NCI-H748 (cell line): Measurements from ENCODE around the gene SEM1.
"Not testable (repeated sequence)": the region's sequence is repeated elsewhere in the genome, so short reads cannot be mapped to it uniquely, and the experiment has no call there.

Experiments used
- DNase-seq: peaks from one replicate; lab custom pipeline; 2025; ENCODE audit not compliant: unreplicated experiment; lab: John Stamatoyannopoulos, UW

The SEM1 gene

DNA sequence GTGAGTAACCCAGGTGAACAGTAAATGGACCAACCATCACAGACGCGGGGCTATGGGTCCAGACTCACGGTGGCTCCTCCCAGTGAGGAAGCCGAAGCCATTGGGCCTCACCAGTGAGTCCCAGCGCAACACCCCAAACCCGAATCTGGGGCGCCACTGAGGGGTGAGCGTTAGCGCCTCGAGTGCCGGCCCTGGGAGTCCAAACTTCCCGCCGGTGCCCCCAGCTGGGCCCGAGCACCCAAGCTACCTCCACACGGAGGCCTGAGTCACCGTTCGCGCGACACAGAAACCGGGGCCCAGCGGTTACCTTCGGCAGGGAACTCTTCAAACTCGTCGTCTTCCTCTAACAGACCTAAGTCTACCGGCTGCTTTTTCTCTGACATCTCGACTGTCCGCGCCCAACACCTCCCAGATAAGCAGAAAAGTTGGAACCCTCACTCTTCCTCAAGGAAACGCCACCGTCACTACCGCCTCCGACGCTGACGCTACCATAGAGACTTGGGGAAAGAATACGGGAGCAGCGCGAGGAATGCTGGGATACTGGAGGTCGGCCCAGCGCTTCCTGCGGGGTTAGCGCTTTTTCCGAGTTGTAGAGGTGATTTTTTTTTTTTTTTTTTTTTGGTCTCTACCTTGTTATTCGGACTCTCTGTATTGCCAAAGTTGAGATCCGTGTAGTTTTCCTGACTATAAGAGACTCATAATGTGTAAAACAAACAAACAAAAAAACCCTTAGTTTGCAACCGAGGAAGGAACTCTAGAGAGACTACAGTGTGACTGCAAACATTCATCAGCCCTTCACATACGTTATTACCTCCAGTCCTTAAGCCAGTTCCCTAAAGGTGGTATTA, at the start of gene SEM1:
SEM1 (minus strand) TSS at position 466 of the 848 bp plus-strand sequence; CDS start at position 383, 83 bp downstream.
- peak; percentile 92 for DNase-seq

- DNase-seq, result not testable (repeated sequence)
Measured at GRCh38 chr7:96757880-96758279, 48.2 kb upstream of the SEM1 start.

GRCh38 chr7:96747418-96747940, 37.8 kb upstream of the SEM1 start:
- no peak for DNase-seq

DNA sequence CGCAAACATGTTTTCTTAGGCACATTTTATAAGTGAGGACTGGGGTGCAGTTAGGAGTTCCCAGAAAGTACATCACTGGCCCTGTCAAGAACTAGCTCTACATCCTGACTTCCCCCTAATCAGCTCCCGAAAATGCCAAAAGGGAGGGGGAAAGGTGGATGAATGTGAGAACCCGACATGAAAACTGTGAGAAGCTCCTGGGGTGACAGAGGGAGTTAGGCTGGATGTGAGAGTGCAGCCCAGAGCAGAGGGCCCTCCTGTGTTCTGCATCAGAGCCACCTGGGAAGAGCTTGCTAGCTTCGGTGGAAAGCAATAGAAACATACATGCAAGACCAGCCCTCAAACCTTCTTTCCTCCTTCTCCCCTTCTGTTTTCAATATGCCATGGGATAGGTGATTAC, 30.5 kb upstream of the SEM1 start:
- no peak for DNase-seq

DNA sequence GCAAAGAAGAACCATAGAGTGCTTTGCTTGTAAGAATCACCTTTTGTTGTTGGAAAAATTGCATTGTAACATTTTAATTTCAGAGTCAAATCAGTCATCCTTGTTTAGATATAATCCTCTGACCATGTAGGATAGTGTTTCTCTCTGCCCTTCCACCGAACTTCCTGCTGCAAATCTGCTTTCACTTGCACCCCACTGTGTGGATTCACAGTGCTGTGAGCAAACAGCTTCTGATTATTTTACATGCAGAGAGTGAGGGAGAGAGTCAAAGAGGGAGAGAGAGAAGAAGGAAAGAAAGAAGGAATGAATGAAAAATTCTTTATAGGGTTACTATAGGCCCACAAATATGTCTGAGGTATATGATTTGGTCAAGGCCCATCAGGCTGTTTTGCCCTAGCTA, 30.0 kb upstream of the SEM1 start:
- DNase-seq, result peak; percentile 75

- DNase-seq, result peak; percentile 19
Measured at GRCh38 chr7:96739167-96739566, 29.5 kb upstream of the SEM1 start.

DNA sequence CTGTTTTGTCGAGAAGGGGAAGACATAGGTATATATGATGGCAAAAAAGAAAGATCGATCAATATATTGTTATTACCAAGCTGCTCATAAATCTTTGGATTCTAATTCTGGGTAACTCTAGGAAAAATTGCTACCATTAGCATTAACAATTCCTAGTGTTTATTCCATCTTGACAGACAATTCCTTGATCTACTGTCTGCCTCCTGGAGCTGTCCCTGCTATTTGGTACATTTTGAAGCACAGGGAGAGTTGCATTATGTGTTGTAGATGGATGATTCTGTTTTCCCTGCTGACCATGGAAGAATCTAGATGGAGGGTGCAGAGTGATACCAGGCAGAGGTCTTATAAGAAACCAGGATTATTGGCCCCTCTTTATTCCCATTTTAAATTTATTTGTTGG, 29.1 kb upstream of the SEM1 start:
- no peak for DNase-seq

- peak; percentile 11 for DNase-seq
Measured at GRCh38 chr7:96737545-96738050, 28.0 kb upstream of the SEM1 start.

DNA sequence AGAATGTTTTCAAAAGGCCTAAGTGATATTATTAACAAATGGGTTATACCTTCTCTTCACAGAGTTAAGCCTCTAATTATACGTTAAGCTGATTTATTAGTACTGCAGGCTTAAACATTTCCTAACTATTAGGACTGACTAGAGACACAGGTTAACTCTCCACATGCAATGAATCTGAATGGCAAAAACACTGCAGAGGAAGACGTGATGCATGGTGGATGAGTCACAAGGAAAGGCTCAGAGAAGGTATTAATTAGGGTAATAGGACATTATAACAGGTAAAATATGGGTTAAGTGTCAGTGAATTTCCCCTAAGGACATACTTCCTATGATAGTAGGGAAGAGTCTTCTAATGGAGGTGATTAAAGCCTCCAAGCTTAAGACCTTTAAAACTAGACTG, 24.7 kb upstream of the SEM1 start:
- no peak for DNase-seq

- no peak for DNase-seq
Measured at GRCh38 chr7:96729820-96730219, 20.2 kb upstream of the SEM1 start.

GRCh38 chr7:96728139-96728538, 18.5 kb upstream of the SEM1 start:
- DNase-seq, result no peak

GRCh38 chr7:96727534-96728088, 18.0 kb upstream of the SEM1 start:
- no peak for DNase-seq

- no peak for DNase-seq
Measured at GRCh38 chr7:96723622-96724021, 14.0 kb upstream of the SEM1 start.

- DNase-seq, result not testable (repeated sequence)
Measured at GRCh38 chr7:96722928-96723327, 13.3 kb upstream of the SEM1 start.

DNA sequence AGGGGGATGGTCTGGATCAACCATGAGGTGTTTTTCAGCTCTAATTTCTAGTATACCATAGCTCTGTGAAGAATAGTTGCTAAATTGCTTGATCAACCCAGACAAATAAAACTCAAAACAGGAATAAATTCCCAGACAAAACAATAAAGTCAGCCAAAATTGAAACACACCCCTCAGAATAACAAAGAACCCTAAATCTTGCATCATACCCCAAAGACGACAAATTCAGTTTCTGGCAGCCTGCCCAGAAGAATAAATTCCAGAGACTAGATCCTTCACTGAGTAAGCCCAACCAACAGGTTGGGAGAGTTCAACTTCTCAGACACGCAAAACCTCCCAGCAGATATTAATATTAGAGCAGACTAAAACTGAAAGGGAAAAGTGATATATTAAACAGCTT, 11.2 kb upstream of the SEM1 start:
- peak; percentile 19 for DNase-seq

DNA sequence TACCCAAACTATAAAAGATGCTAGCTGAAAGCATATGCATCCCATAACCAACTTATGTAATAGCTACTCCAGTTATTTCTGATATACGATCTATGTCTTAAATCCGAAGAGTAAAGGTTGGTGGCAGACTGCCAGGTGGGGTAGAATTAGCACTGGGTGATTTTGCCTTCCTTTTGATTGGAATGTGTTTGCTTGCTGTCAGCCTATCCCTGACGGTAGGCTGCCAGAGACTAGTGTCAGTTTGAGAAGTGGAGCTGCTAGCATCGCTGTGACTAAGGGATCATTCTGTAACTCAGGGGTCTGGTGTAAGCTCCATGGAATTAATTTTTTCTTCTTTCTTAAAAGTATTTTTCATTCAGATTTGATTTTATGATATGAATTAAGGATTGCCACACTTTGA, 9.5 kb upstream of the SEM1 start:
- DNase-seq, result peak; percentile 76

GRCh38 chr7:96718107-96719003, 8.7 kb upstream of the SEM1 start:
- DNase-seq, result peak; percentile 10

- no peak for DNase-seq
Measured at GRCh38 chr7:96713037-96713436, 3.4 kb upstream of the SEM1 start.

GRCh38 chr7:96710544-96710943, 898 bp upstream of the SEM1 start:
- no peak for DNase-seq

DNA sequence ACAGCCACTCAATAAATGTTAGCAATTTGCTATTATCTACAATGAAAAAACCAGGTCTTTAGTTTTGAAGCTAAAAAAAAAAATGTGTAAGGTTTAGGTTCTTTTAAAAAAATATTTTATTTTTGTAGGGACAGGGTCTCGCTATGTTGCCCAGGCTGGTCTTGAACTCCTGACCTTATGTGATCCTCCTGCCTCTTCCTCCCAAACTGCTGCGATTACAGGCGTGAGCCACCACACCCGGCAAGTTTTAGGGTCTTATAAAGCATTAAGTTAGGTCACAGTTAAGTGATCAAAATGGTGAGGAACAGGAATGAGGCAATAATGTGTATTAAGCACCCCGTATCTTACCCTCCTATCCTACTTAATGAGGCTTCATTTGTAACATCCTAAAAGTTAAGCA, 774 bp downstream of the SEM1 start:
- no peak for DNase-seq
